Measurements from ENCODE around the gene TPX2. TPM values are rescaled to one million over a fixed set of nuclear protein-coding genes. Genes with fewer than 3 reads are reported as not detected.

Gene TPX2
- total and polyA plus RNA-seq, 2 of the 8 experiments (the other 6 are each of a cell fraction or from before 2014, with no cell fraction given), result 43.6 to 125 TPM

- no peaks in the 10 kb centered on the region for H3K23me2 ChIP-seq (ENCODE audit: low read depth, low read length)
- no peak overlapping the region for H2AFZ ChIP-seq (ENCODE audit: low read length)
- peaks cover 4 to 12% (median 5%) of the 10 kb centered on the region in 4 experiments; a peak in 6 of 8 replicates for H3K36me3 ChIP-seq (ENCODE audit: control insufficient read depth in 2 of 4, insufficient read depth in 4 of 4, low read length in 3 of 4)
- POLR2A ChIA-PET (ENCODE audit: partially characterized antibody), result interaction anchor here (0.6 to 6.2 kb wide), 11 partner anchors 9 to 106 kb away, joined by 3 to 85 read pairs (median 5); partner anchors contain the start of gene BCL2L1
- H2BK15ac ChIP-seq (ENCODE audit: low read length), result no peak overlapping the region
- peaks cover 12 to 93% of the 10 kb centered on the region in 2 experiments for H3K79me2 ChIP-seq (ENCODE audit: control insufficient read depth in 1 of 2, insufficient read depth in 2 of 2, low read length in 2 of 2)
- peaks cover 2 to 8% of the 10 kb centered on the region in 2 experiments for H4K20me1 ChIP-seq (replicated peaks in 1 of 2; ENCODE audit: control insufficient read depth in 1 of 2, insufficient read depth in 2 of 2, low read length in 2 of 2)
- no peak overlapping the region for H3K14ac ChIP-seq (ENCODE audit: insufficient read length)
- H2BK120ac ChIP-seq (replicated peaks; ENCODE audit: low read depth, low read length), result peak overlapping the region; percentile 39
- H4K8ac ChIP-seq (ENCODE audit: extremely low read depth, insufficient read depth, low read length), result no peak overlapping the region
- peak; percentile 87 for FAIRE-seq
- peak overlapping the region; percentile 18 for H4K5ac ChIP-seq (ENCODE audit: insufficient read length, low read depth, low read length)
- peak overlapping the region; percentile 57 to 75 for H3K4me2 ChIP-seq (ENCODE audit: insufficient read depth in 1 of 2, low read depth in 2 of 2, low read length in 2 of 2)
- H2AK5ac ChIP-seq (ENCODE audit: low read depth, low read length), result peak overlapping the region; percentile 67; the same call in 1 of the 2 replicates
- peak overlapping the region in 1 of 4 experiments; percentile 6; a peak in 3 of 7 replicates for H3K9ac ChIP-seq (replicated peaks in 1 of 4; ENCODE audit: extremely low read depth in 1 of 4, low read depth in 3 of 4, low read length in 3 of 4)
- CTCF ChIA-PET (ENCODE audit: partially characterized antibody), result interaction anchor here (0.7 to 5.6 kb wide), 12 partner anchors 8 to 83 kb away, joined by 3 to 52 read pairs (median 4); partner anchors contain the start of gene BCL2L1
- H3K79me1 ChIP-seq (ENCODE audit: low read depth, low read length), result peaks cover 11% of the 10 kb centered on the region
- H3K56ac ChIP-seq (replicated peaks; ENCODE audit: insufficient read length, low read depth, low read length), result peak overlapping the region; percentile 17
- peak overlapping the region; percentile 71 for H4K91ac ChIP-seq (replicated peaks; ENCODE audit: insufficient read length, low read length)
- H3K23ac ChIP-seq (ENCODE audit: insufficient read length), result no peak overlapping the region
- H3K9me3 ChIP-seq (ENCODE audit: insufficient read depth in 2 of 2, low read depth in 1 of 2, low read length in 1 of 2), result no peaks in the 10 kb centered on the region
- H2BK20ac ChIP-seq (ENCODE audit: low read length), result peak overlapping the region; percentile 74
- 57% methylated on average over 8 of the region's 8 CpGs; no CpG with 5 or more reads in 1 of the 2 experiments for WGBS, 2 experiments (ENCODE audit: extremely low coverage in 1 of 2, insufficient coverage in 1 of 2, insufficient read length in 1 of 2, insufficient replicate concordance in 2 of 2, low coverage in 1 of 2, low lambda C conversion rate in 2 of 2, missing lambda C conversion rate in 1 of 2)
- peak overlapping the region; percentile 96 for H2BK5ac ChIP-seq (ENCODE audit: low read depth, low read length)
- H3K27ac ChIP-seq (ENCODE audit: low read depth, low read length), result peak overlapping the region; percentile 31
- peak overlapping the region; percentile 60 for H3K18ac ChIP-seq (ENCODE audit: extremely low read depth, low read length)
- peak overlapping the region in 3 of 4 experiments; percentile 17 to 43 (median 30); a peak in 4 of 8 replicates for H3K4me3 ChIP-seq (ENCODE audit: extremely low read depth in 1 of 4, insufficient read depth in 2 of 4, low read depth in 3 of 4, low read length in 4 of 4)
- H2BK12ac ChIP-seq (ENCODE audit: low read depth, low read length), result peak overlapping the region; percentile 97
- H3K27me3 ChIP-seq (replicated peaks in 1 of 4; ENCODE audit: control insufficient read depth in 3 of 4, extremely low read depth in 1 of 4, insufficient read depth in 3 of 4, low read length in 3 of 4), result no peaks in the 10 kb centered on the region
- peak overlapping the region; percentile 42 for H3K4ac ChIP-seq (replicated peaks; ENCODE audit: insufficient read length, low read depth, low read length)
- H3K4me1 ChIP-seq (replicated peaks in 1 of 4; ENCODE audit: control insufficient read depth in 3 of 4, insufficient read depth in 4 of 4, low read length in 3 of 4), result peaks cover 27 to 44% (median 36%) of the 10 kb centered on the region in 4 experiments
- DNase-seq (ENCODE audit: low read depth in 1 of 2, low spot score in 2 of 2), result peak; percentile 55 to 86
- TF ChIP-seq GABPA (IDR thresholded peaks at IDR 0.05; ENCODE audit: borderline replicate concordance, insufficient read depth, low read length) (no peak), POLR2A (IDR thresholded peaks at IDR 0.05; ENCODE audit: control extremely low read depth in 1 of 2, low read depth in 2 of 2, low read length in 2 of 2) (no peak; a peak in 1 of 3 replicates), RBBP5 (IDR thresholded peaks at IDR 0.05; ENCODE audit: borderline replicate concordance, low read depth, low read length) (peak; percentile 70; the same call in 1 of the 2 replicates), HDAC6 (IDR thresholded peaks at IDR 0.05; ENCODE audit: low read depth, low read length) (no peak), JUND (IDR thresholded peaks at IDR 0.05; ENCODE audit: low read length) (no peak), RFX5 (IDR thresholded peaks at IDR 0.05; ENCODE audit: borderline replicate concordance, low read depth, low read length) (no peak), CHD2 (IDR thresholded peaks at IDR 0.05; ENCODE audit: low read length) (peak; percentile 32; the same call in 1 of the 2 replicates), CEBPB (IDR thresholded peaks at IDR 0.05; ENCODE audit: low read depth, low read length) (no peak), SRF (IDR thresholded peaks at IDR 0.05; ENCODE audit: low read depth, low read length) (no peak), CHD1 (IDR thresholded peaks at IDR 0.05; ENCODE audit: low read depth, low read length) (no peak), YY1 (IDR thresholded peaks at IDR 0.05; ENCODE audit: low read depth, low read length) (0 out of 2 replicates have a peak, but pooled peaks have one; percentile 51)
- TF ChIP-seq, protein P1, sequence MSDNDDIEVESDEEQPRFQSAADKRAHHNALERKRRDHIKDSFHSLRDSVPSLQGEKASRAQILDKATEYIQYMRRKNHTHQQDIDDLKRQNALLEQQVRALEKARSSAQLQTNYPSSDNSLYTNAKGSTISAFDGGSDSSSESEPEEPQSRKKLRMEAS (IDR thresholded peaks at IDR 0.05), result peak; percentile 84
Observed at GRCh38 chr20:31712564-31713311, 26.4 kb upstream of the TPX2 start.
